ENCODE measurements around the gene YPEL4. TPM values are rescaled to one million over a fixed set of nuclear protein-coding genes. Genes with fewer than 3 reads are reported as not detected.

The YPEL4 gene
- total RNA-seq, 4 donors from 2014 or later = 0.31 to 0.68 (median 0.49) TPM

- H3K27me3 ChIP-seq = no peaks in the 10 kb centered on the region
- in situ Hi-C loops (cut with MboI; ENCODE audit: low sequenced_read_pairs in 4 of 4) (loop anchor here in 1 of 4 donors (25.0 kb wide), 1 partner anchor 919 kb away; the partner anchor contains the start of genes LPXN and ZFP91), intact Hi-C loops (cut with DNase I; ENCODE audit: low total_unique reads) (loop anchor here (1.0 to 5.0 kb wide), 7 partner anchors 11 to 911 kb away; partner anchors contain the start of genes CLP1, CTNND1, MED19 and SELENOH)
- TF ChIP-seq CTCF (IDR thresholded peaks at IDR 0.05 in 4 of 5, conservative IDR thresholded peaks at IDR 0.05 in 1 of 5) = peak in 4 of 5 experiments; percentile 35 to 79 (median 69)
- TF ChIP-seq POLR2A (IDR thresholded peaks at IDR 0.05) = peak; percentile 81 to 85
- ATAC-seq (peak; percentile 90 to 92), DNase-seq (peak; percentile 99)
- H3K36me3 ChIP-seq = peaks cover 0 to 13% of the 10 kb centered on the region in 2 donors
- no peaks in the 10 kb centered on the region for H3K9me3 ChIP-seq
- H3K4me3 ChIP-seq = peak within 1 kb of the TSS; percentile 70 to 85 (median 76)
- peaks cover 19 to 34% of the 10 kb centered on the region in 2 donors for H3K4me1 ChIP-seq
- peak within 1 kb of the TSS; percentile 92 to 97 (median 94) for H3K27ac ChIP-seq
These were observed 18.2 kb upstream of the YPEL4 start, which contains the start of gene ZDHHC5 for GRCh38 chr11:57667736-57668433. ZDHHC5 (plus strand) TSS chr11:57668114; CDS start chr11:57673091, 4,977 bp downstream.

- DNase-seq (peak; percentile 99), ATAC-seq (peak; percentile 93 to 95)
- Histone ChIP-seq H3K27ac (peak overlapping the region; percentile 92 to 97 (median 94)), H3K9me3 (no peaks in the 10 kb centered on the region), H3K27me3 (no peaks in the 10 kb centered on the region), H3K4me3 (peak overlapping the region; percentile 70 to 85 (median 76)), H3K4me1 (peaks cover 19 to 34% of the 10 kb centered on the region in 2 donors), H3K36me3 (peaks cover 0 to 13% of the 10 kb centered on the region in 2 donors)
- intact Hi-C loops (cut with DNase I; ENCODE audit: low total_unique reads) (loop anchor here (1.0 to 5.0 kb wide), 7 partner anchors 10 to 912 kb away; partner anchors contain the start of genes CLP1, CTNND1, MED19 and SELENOH), in situ Hi-C loops (cut with MboI; ENCODE audit: low sequenced_read_pairs in 4 of 4) (loop anchor here in 1 of 4 donors (25.0 kb wide), 1 partner anchor 920 kb away; the partner anchor contains the start of genes LPXN and ZFP91)
- TF ChIP-seq POLR2A (IDR thresholded peaks at IDR 0.05) (peak in 1 of 2 donors; percentile 43), CTCF (IDR thresholded peaks at IDR 0.05 in 4 of 5, conservative IDR thresholded peaks at IDR 0.05 in 1 of 5) (no peak)
These were observed 17.5 kb upstream of the YPEL4 start for GRCh38 chr11:57667117-57667735.

- intact Hi-C loops (cut with DNase I; ENCODE audit: low total_unique reads) (no loop called here), in situ Hi-C loops (cut with MboI; ENCODE audit: low sequenced_read_pairs in 4 of 4) (loop anchor here in 1 of 4 donors (25.0 kb wide), 1 partner anchor 923 kb away; the partner anchor contains the start of genes LPXN and ZFP91)
- no peak overlapping the region for H3K27ac ChIP-seq
- no peak overlapping the region for H3K4me3 ChIP-seq
- no peaks in the 10 kb centered on the region for H3K27me3 ChIP-seq
- ATAC-seq = no peak
- no peak for DNase-seq
- peaks cover 11 to 13% of the 10 kb centered on the region in 2 donors for H3K4me1 ChIP-seq
- peaks cover 0 to 39% of the 10 kb centered on the region in 2 donors for H3K36me3 ChIP-seq
- TF ChIP-seq POLR2A (IDR thresholded peaks at IDR 0.05) (no peak), CTCF (IDR thresholded peaks at IDR 0.05 in 4 of 5, conservative IDR thresholded peaks at IDR 0.05 in 1 of 5) (no peak)
- no peaks in the 10 kb centered on the region for H3K9me3 ChIP-seq
These were observed 14.3 kb upstream of the YPEL4 start for GRCh38 chr11:57663975-57664374.

GRCh38 chr11:57662893-57663292 lies 13.2 kb upstream of the YPEL4 start:
- TF ChIP-seq POLR2A (IDR thresholded peaks at IDR 0.05) (no peak), CTCF (IDR thresholded peaks at IDR 0.05 in 4 of 5, conservative IDR thresholded peaks at IDR 0.05 in 1 of 5) (no peak)
- Histone ChIP-seq H3K9me3 (no peaks in the 10 kb centered on the region), H3K27ac (no peak overlapping the region), H3K4me1 (peaks cover 17 to 18% of the 10 kb centered on the region in 2 donors), H3K27me3 (no peaks in the 10 kb centered on the region), H3K36me3 (peaks cover 0 to 39% of the 10 kb centered on the region in 2 donors), H3K4me3 (no peak overlapping the region)
- intact Hi-C loops (cut with DNase I; ENCODE audit: low total_unique reads) (no loop called here), in situ Hi-C loops (cut with MboI; ENCODE audit: low sequenced_read_pairs in 4 of 4) (loop anchor here in 1 of 4 donors (25.0 kb wide), 1 partner anchor 924 kb away; the partner anchor contains the start of genes LPXN and ZFP91)
- ATAC-seq (no peak), DNase-seq (no peak)
